NCI-H226 (cell line): ENCODE results near the gene PSMB7.

Source experiments
- DNase-seq: peaks from one replicate; pipeline ENCODE4 v3.0.0-alpha.2; 2015

The PSMB7 gene

DNA sequence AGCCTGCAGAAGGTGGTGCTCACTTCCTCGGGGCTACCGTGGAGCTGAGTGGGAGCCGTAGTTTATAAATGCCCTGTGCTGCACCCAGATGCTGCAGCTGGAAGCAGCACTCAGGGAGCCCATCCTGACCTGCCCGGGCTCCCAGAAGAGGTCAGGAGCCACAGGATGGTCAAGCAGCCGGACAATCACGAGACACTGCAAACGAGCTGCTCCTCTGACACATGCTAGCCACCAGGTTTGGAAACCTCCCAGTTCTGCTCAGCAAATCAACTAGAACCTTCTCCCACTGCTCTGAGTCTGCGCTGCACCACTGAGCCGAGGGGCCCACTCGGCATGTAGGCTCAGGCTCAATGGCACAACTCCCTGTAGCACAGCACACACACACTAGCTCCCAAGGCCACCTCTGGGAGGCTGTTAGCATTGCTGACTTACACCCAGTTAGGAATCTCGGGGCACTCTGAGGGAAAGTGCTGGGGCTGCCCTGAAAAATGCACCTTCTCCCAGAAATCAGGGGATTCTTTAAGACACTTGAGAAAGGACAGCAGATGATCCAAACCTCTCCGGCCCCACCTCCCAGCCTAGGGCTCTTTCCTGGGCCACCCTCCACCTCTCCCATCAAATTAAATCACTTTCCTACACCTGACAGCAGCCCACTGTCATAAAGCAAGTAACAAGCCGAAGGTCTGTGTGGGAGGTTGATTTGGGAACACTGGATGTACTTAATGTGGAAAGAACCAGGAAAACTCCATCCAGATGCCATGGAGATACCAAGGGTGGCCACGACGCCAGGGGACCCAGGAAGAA lies 59.1 kb downstream of the PSMB7 start:
- DNase-seq, result no peak

DNA sequence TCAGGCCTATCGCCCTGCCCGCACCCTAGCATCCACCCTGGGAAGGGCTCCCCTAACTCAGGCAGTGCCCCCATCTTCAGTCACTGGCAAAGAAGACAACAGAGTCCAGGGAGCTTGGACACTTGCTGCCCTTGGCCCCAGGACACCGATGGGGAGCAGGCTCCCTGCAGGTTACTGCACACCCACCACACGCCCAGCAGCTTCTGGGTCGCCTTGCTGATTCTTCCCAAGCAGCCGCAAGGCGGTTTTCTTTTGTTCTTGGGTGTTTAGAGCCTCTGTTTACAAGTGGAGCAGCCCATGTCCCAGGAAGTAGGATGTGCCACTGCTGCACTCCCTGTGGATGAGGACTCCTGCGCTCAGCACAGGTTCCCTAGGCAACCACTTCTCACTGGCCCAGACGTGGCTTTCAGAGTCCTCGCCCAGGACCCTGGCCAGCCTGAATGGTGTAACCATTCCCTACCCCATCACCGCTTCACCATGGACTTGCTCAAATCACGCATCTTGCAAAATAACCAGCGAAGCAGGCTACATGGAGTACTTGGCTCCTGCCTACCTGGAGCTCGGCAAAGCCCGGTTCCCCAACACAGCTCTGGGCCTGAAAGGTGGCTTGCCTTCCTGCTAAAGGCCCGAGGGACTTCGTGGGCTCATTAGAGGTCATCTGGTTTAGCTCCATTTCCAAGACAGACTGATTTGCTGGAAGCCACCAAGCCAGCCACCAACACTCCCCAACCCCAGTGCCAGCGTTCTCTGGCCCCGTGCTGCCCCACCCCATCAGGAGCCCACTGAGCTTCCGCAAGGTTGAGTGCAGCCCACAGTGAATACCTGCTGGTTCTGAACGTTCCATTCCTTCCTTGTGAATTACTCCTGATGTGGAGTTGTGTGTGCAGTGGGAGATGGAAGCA lies 60.0 kb downstream of the PSMB7 start:
- DNase-seq, result no peak

DNA sequence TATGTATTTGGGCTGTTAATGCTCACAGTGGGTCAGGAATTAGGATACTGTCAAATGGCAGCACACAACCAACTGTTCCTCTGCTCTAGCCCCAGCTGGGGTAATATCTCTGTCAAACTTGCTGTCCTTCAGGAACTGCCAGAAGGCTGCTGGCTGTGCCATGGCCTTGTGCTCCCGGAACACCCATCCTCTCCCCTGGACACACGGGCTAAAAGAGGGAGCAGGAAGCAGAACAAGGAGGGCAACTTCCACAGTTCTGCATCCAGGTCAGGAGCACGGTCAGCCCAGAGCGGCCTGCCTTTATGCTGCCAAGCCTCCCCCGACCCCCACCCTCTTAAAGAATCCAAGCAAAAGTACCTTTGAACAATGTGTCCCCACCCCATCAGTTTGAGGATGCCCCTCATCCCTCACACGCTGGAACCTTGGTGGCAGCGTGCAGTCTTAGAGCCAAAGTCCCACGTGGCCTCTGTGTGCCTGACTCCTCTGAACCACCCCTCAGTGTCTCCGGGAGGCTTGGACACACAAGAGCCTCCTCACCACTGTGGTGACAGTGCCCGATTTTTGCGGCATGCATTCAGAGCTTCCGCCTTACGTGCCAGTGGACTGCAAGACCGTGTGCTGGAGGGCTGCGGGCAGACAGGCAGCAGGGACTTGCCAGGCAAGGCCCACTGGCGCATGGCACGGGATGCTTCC lies 60.8 kb downstream of the PSMB7 start:
- DNase-seq, result no peak

DNA sequence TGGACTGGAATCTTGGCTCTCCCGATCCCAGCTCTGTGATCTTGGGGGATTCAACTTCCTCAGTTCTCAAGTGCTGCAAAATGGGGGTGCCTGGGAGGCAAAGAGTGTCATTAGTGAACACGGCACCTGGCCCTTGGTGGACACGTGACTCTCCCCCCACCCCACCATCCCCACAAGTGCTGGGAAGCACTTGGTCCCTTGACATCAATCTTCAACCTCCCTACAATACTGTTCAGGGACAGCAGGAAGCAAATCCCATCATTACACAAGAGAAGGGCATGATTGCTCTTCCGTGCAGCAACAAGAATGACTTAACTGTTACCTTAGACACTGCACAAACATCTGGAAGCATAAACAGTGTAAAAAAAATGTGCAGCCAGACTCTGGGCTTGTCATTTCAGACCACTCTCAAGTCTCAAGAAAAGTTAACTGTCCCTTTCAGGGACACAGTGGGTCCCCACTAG lies 61.4 kb downstream of the PSMB7 start:
- DNase-seq, result no peak

DNA sequence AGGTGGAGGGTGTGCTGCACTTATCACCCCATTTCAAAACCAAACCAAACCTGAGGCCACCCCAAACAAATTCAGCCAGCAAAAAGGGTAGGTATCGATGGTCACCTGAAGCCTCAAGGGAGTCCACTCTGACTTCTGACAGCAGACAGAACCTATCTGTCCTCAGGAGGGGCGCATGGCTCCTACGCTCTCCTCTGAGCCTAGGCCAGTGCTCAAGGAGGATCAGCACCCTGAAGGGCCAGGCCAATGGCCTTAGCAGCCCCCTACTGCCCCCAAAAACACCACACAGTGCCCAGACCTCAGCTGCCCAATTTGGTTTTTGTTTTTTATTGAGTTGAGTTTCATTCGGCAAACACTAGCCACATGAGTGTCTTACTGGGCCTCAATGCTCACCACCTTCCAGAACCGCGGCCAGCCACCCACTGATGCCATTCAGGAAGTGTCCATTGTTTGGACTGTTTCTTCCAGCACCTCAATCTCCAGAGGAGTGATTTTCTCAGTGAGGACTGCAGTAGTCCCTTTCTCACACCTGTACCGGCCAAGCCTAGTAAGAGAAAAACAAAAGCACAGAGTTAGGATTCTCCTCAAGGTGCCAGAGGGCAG lies 62.0 kb downstream of the PSMB7 start:
- no peak for DNase-seq

DNA sequence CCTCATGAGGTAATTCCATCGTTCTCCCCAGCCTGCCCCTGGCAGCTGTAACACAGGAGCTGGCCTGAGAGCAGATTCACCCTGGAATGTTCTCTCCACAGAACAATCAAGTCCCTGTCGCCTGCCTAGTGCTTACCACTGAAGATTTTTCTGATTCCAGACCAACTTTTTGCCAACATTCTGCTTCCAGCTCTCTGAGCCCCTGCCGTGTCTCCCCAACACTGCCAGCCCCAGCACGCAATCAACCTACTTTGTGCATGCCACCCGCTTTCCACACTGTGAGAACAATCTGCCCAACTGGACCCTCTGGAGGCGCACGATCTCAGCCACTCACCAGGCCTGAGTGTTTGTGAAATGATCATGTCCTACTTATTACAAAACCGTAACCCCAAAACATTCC lies 62.6 kb downstream of the PSMB7 start:
- no peak for DNase-seq

DNA sequence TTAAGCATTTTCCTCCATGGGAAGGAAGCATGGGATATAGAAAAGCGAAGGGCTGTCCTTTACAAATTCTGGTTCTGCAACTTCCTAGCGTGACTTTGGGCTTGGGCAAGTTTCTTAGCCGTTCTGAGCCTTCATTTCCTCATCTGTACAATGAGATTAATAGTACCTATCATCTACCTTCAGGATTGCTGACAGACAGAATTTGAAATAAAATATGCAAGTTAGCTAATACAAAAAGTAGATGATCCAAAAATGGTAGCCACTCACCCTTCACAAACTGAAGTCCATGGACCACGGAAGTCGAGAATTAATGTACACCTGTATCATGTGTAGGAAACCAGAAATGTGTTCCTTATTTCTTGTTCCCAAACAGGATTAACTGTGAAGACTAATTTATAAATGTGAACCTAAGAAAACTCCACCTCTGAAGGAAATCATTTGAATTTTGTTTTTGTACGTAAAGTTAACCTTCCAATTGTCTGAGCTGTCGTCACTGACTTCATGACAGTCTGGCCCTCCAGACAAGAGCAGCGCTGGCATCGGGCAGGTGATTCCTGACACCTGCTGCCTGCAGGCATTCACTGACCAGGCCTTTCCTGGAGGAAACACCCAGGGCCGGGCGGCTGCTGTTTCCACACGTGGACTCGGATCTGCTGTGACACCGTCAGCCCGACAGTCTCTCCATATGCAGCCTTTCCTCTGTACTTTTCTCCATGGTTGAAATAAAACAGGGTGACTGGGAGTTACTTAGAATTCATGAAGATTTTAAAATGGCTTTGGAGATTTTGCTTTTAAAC lies 63.4 kb downstream of the PSMB7 start:
- DNase-seq, result no peak

DNA sequence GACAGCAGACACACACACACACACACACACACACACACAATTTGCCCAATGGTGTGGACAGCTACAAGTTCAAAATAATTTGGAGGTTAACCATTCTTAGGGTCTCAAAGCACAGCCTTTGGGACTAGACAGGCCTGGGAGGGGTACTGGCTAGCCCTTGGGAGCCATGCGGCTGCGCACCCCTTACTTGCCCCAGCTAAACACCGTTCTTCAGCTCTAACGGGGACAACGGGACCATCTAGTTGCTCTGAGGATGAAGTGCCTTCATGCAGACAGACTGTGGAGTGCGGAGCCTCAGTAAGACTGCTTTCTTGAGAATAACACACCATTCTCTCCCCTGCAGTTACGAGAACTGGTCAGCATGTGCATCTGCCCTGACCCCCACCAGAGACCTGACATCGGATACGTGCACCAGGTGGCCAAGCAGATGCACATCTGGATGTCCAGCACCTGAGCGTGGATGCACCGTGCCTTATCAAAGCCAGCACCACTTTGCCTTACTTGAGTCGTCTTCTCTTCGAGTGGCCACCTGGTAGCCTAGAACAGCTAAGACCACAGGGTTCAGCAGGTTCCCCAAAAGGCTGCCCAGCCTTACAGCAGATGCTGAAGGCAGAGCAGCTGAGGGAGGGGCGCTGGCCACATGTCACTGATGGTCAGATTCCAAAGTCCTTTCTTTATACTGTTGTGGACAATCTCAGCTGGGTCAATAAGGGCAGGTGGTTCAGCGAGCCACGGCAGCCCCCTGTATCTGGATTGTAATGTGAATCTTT lies 64.6 kb downstream of the PSMB7 start:
- no peak for DNase-seq

DNA sequence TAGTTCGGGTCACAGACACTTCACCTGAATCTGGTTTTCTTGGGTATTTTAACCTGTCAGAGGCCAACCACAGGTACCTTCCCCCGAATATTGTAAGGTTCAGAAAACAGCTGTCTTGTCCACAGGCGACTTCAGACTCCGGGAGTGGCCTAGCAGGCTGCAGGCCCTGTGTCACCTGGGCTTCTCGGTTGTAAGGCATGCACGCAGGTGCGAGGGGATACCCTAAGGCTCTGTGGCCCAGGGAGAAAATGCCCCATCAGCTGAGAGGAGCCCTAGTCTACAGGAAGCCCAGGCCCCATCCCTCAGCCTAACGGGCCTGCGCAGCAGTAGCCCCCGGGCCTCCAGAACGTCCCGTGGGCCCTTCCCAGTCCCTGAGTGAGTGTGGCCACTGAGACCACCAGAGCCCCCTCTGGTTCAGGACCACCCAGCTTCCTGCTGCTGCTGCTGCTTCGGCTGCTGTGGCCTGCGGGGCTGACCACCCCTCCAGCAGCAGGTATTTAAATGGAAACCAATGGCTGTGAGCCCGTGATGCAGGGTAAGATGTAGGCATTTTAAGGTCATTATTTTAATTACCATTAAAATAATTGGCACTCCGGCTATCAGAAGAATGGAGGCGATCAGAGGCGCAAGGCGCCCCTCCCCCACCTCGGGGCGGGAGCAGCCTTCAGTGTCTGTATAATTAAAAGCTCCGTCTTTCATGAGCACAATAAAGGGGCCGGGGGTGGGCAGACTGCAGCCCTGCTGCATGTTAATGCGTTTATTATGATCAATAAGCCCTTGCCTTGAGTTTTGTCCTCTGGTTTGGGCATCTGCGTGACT lies 65.4 kb downstream of the PSMB7 start:
- no peak for DNase-seq

DNA sequence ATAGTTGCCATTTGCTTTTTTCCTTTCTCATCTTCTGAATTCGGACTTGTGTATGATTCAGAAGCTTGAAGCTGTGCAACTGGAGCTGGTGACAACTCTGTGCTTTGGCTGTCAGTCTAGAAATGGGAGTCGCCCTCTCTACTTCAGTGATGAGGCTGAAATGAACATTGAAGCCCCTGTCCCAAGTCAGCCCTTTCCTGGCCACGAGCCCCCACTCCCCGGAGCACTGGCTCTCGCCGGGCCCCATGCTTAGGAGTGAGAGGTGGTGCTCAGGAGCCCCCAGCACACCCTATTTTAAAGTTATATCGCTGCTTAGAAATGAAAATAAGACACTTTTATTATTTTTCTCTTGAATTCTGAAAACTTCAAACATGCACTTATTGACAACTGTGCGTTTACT lies 66.0 kb downstream of the PSMB7 start:
- no peak for DNase-seq

DNA sequence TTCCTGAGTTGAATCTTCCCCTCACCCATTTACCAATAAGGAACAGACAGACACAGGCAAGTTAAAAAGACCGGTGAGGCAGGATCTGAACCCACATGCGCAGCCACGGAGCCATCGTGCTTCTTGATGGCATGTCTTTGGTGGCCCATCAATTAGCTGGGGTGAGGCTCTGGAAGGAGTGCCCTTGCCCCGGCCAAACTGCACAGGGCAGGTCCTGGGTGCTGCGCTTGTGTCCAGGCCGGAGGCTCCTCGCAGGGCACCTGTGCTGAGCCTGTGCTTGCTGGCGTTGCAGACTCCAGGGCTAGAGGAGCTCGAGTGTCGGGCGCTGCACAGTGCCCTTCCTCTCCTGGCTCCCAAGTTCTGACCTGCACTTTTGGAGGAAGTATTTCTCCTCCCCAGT lies 66.4 kb downstream of the PSMB7 start:
- no peak for DNase-seq

DNA sequence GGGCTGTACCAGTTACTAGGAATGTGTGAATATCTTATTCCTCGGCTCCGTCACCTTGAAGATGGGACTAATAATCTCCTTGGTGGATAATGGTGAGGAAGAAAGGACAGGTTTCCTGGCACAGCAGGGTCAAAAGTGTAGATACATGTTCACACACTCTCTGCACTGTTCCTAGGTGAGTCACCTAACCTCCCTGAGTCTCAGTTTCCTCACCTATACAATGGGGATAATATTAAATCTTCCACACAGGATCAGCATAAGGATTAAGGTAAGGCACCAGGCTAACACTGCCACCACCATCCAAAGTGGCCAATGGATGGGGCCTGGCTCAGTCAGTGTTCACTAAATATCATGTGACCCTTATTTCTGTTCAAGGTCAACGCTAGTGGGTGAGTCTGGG lies 66.9 kb downstream of the PSMB7 start:
- no peak for DNase-seq

DNA sequence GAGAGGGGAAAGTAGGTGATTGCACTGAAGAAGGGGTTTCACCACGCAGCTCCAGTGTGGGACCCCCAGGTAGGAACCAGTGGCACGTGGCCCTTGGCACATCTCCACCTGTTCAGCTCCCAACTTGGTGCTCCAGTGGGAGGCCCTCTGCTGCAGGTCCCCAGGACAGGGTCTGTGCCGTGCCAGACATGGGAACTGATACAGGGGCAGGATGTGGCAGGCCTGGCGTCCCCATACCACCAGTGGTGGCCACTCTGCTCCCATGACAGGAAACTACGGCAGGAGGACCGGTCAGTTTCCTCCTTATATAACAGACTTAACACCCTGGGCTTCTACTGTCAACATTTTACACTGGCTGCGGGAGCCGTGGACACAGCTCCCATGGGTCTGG lies 67.3 kb downstream of the PSMB7 start:
- DNase-seq, result no peak

DNA sequence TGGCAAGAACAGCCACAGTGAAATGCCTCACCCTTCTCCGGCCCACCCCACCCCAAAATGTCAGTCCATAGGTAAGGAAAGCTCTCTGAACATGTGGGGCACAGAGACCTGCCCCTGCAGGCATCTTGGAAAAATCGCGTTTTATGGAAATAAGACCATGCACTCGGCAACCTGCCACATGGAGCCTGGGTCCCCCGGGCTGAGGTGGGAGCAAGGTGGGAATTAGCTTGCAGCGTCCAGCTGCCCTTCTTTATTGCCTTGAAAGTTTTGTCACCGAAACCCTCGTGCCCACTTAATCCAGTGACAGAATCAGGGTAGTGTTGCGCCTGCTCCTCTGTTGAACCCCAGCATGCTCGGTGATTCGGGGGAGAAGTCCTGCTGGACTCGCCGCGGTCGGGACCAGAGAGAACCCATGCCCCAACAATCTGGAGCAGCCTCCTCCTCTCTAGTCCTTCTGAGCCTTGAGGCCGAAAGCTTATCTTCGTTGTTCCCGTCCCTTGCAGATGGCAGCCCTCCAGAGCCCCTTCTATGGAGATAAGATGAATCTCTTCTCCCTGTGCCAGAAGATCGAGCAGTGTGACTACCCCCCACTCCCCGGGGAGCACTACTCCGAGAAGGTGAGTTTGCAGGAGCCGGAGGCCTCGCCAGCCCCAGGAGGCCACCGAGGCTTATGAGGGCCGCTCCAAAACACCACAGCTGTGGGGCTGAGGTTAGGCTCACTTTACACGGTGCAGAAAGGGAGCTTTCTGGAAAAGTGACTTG lies 67.9 kb downstream of the PSMB7 start:
- no peak for DNase-seq

DNA sequence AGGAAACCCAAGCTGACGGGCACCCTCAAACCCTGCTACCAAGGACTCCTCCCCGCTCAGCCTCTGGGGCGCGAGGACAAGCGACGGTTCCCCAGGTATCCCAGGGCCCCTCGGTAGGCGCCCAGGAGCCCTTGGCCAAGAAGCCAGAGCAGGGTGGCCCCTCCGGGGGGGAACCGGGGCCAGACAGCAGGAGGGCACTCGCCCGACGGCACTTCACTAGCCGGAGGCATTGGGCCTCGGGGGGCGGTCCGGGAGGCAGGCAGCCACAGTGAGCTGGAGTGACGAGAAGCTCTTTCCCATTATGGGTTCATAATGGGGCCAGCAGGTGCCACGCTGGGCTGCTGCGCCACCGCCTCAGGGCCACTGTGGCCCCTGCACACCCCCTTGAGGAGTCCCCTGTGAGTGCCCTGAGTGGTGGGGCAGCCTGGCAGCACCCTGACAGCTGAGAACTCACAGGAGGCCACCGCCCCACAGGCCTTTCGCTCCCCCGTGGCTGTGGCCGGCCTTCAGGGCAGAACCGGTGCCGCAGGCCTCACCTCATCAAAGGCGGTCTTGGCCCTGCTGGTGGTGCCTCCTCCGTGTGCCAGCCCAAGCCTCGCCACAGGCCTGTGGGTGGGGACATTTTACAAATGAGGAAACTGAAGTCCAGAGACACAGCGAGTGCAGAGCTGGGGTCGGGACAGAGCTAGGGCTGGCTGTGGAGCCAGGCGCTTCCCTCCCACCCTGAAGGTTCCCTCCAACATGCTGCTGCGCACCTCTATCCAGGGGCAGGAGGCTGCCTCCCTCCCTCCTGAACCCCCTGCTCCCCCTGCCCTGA lies 68.7 kb downstream of the PSMB7 start:
- no peak for DNase-seq

DNA sequence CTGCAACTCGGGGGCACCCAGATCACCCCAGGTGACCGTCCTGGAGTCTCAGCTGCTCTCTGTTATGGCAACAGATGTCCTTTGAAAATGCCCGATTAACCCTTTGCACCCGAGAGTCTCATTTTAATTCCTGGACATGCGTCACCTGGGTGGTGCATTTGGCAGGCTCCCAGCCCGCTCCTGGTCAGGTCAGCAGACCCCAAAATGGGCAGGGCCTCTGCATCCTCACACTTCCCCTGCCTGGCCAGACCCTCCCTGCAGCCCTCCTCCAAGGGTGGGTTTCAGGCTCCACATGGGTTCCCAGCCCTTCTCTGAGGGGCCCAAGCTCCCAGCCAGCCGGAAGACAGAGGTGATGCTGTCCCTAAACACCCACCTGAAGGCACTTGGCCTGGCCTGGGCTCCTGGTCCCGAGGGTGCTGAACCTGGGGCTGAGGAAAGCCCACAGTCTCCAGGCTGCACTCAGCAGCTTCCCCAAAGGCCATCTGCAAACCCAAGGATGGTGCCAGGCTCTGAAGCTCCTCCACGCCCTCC lies 69.4 kb downstream of the PSMB7 start:
- no peak for DNase-seq

DNA sequence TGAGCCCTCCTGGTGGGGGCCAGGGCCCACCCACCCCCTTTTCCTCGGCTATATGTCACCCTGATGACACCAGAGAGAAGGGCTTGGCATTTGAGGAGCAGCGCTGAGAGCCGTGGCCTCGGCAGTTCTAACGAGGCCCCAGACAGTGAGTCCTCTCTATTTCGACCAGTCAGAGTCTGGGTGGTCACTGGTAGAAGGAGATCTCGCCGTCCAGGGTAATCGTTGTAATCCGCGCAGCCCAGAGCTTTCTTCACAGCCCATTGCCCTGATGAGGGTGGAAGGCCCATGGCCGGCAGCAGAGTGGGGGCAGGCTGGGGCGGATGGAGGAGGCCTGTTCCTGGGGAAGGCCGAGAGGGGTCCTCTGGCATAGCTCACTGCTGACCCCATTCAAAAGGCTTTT lies 70.2 kb downstream of the PSMB7 start:
- no peak for DNase-seq

DNA sequence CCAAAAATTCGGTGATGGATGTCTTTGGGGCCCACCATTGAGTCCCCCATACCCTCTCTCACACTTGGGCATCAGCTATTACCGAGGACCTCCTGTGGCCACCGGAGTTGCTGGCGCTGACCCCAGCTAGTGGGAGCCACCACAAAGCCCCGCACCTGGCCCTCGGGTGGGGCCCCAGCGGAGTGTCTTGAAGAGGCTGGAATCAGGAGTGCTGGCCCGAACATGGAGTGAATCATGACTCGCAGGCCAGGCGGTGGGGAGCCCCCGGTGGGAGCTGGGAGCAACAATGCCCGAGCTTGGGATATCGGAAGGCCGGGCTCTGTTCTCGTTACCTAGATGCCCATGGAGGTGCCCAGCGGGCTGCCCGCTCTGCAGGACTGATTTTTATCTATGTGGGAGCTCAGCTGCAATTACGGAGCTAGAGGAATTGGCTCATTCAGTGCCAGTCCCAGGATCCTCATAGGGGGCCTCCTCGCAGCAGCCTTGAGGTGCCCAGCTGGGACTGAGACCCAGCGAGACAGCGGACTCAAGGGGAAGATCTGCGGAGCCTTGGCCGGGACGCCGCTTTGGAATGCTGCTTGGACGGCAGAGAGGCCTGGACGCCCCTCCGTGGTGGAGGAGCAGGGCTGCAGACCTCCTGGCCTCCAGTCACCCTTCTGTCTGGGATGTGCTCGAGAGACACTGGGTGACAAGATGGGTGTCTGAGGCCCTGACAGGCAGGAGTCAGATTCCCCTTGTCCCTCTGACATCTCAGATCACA lies 70.8 kb downstream of the PSMB7 start:
- no peak for DNase-seq
